GM12891 (cell line): ENCODE data around the gene SLC29A4.
"Not testable (repeated sequence)": the region's sequence is repeated elsewhere in the genome, so short reads cannot be mapped to it uniquely, and the experiment has no call there.

Source experiments
- PAX5 ChIP-seq: IDR thresholded peaks from 2 replicates; pipeline ENCODE4 v1.6.1; 2011; ENCODE audit warnings: low read length, moderate library complexity, mild to moderate bottlenecking; ENCODE audit not compliant: insufficient read depth, severe bottlenecking
- POLR2A ChIP-seq: IDR thresholded peaks from 2 replicates; pipeline ENCODE4 v1.6.1; 2011; ENCODE audit warnings: low read depth, low read length, control low read depth
- POLR2AphosphoS5 ChIP-seq: IDR thresholded peaks from 2 replicates; pipeline ENCODE4 v1.6.1; 2011; ENCODE audit warnings: low read depth, low read length, control low read depth
- POU2F2 ChIP-seq: IDR thresholded peaks from 2 replicates; pipeline ENCODE4 v1.6.1; 2011; ENCODE audit warnings: low read depth, mild to moderate bottlenecking, control low read depth, low read length, moderate library complexity
- SPI1 ChIP-seq: IDR thresholded peaks from 2 replicates; pipeline ENCODE4 v1.6.1; 2011; ENCODE audit warnings: low read depth, low read length, control low read depth
- TAF1 ChIP-seq: IDR thresholded peaks from 2 replicates; pipeline ENCODE4 v1.6.1; 2011; ENCODE audit warnings: low read depth, low read length, control low read depth

DNA sequence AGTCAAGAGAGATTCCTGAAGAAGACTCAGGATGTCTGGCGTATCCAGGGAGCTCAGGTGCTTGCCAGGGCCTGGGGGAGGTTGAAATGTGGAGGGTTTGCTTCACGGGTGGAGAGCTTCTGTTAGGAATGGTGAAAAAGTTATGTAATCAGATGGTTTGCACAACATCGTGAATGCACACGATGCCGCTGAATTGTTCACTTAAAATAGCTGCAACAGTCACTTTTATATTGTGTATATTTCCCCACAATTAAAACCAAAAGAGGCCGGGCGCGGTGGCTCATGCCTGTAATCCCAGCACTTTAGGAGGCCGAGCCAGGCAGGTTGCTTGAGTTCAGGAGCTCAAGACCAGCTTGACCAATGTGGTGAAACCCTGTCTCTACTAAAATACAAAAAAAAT lies 28.4 kb upstream of the SLC29A4 start:
- TF ChIP-seq POLR2AphosphoS5, POLR2A, SPI1, TAF1, PAX5, POU2F2: not testable (repeated sequence)
